Tibial nerve (tissue), 4 donors: ENCODE data around the gene KCNV2.

Experiments
- CTCF ChIP-seq, 5 experiments: fragments of 200-600 bp in 3 of 5; fragments of 450-650 bp in 2 of 5; sonication (generic) in 3 of 5; IDR thresholded peaks; one replicate each; pipeline ENCODE4 v1.5.1; 2016 to 2019; ENCODE audit warnings: antibody characterized with exemption in 5 of 5, mild to moderate bottlenecking in 3 of 5, moderate library complexity in 2 of 5
- EP300 ChIP-seq, 2 donors: sonication (generic); formaldehyde crosslinking; IDR thresholded peaks; one replicate each; pipeline ENCODE4 v1.6.1; 2017; ENCODE audit warnings: antibody characterized with exemption in 2 of 2, mild to moderate bottlenecking in 1 of 2
- POLR2A ChIP-seq, 2 donors: fragments of 450-650 bp; IDR thresholded peaks; one replicate each; pipeline ENCODE4 v1.6.1; 2017; ENCODE audit warnings: antibody characterized with exemption in 2 of 2, mild to moderate bottlenecking in 2 of 2, moderate library complexity in 2 of 2

GRCh38 chr9:2700909-2701550 lies 16.3 kb upstream of the KCNV2 start:
- TF ChIP-seq CTCF (IDR thresholded peaks at IDR 0.05) (no peak), EP300 (IDR thresholded peaks at IDR 0.05) (no peak), POLR2A (IDR thresholded peaks at IDR 0.05) (no peak)
